HepG2 (cell line): ENCODE measurements around the gene TMEM174. TPM values are rescaled to one million over a fixed set of nuclear protein-coding genes. Genes with fewer than 3 reads are reported as not detected.

ENCODE experiments used
- ATAC-seq: fragments of 200-7000 bp; cut with Tn5 transposase; 3 replicates; pipeline ENCODE4 v1.9.1; 2020; ENCODE audit warnings: mild to moderate bottlenecking, moderate library complexity
- BruUV-seq: library from RNA; stranded (reverse); fragments of 400-500 nt; replicated peaks from 2 replicates; lab custom pipeline; 2021; lab: Mats Ljungman, UMichigan
- CTCF ChIA-PET: fragments of 300-600 bp; formaldehyde crosslinking; extraction: SDS; loops from one replicate; lab custom pipeline; 2021; ENCODE audit warnings: low total read pairs, inconsistent platforms, low intra/inter-chr PET ratio; lab: Yijun Ruan, JAX
- POLR2A ChIA-PET: fragments of 350-600 bp; sonication (Branson Sonifier 250); formaldehyde crosslinking; loops from one replicate; lab custom pipeline; 2020; ENCODE audit warnings: antibody characterized with exemption, inconsistent platforms; lab: Yijun Ruan, JAX
- DNase-seq: peaks from one replicate; pipeline ENCODE4 v3.0.0-alpha.2; 2015; ENCODE audit warnings: low spot score
- FAIRE-seq: peaks from 3 replicates; lab custom pipeline; 2011; peaks lifted over from hg19 to GRCh38; lab: Jason Lieb, UNC
- H2AFZ ChIP-seq: one replicate; pipeline ENCODE4 v1.6.1; 2011; ENCODE audit warnings: low read length, inconsistent platforms
- H3K27ac ChIP-seq: fragments of 300-600 bp; 3 replicates; pipeline ENCODE4 v1.8.0; 2011; ENCODE audit warnings: mixed run types, mild to moderate bottlenecking, mixed read lengths, low read length, inconsistent platforms; ENCODE audit not compliant: insufficient read depth; ENCODE audit errors: extremely low read length
- H3K27me3 ChIP-seq, 2 experiments: fragments of 200-600 bp in 1 of 2; 2 replicates in 1 of 2; 3 replicates in 1 of 2; pipeline versions ENCODE4 v1.6.0 to v1.8.0; 2011; ENCODE audit warnings: low read length in 2 of 2, mild to moderate bottlenecking in 2 of 2, moderate library complexity in 2 of 2, inconsistent platforms in 1 of 2; ENCODE audit not compliant: insufficient read depth in 2 of 2, control insufficient read depth in 1 of 2
- H3K36me3 ChIP-seq, 2 experiments: fragments of 200-600 bp in 1 of 2; replicated peaks in 1 of 2; 2 replicates in 1 of 2; 3 replicates in 1 of 2; pipeline versions ENCODE4 v1.5.1 to v1.8.0; 2011; ENCODE audit warnings: low read length in 2 of 2, inconsistent platforms in 1 of 2; ENCODE audit not compliant: insufficient read depth in 2 of 2, control insufficient read depth in 1 of 2
- H3K4me1 ChIP-seq: 2 replicates; pipeline ENCODE4 v1.5.1; 2012; ENCODE audit warnings: low read length, inconsistent platforms; ENCODE audit not compliant: insufficient read depth
- H3K4me2 ChIP-seq: 2 replicates; pipeline ENCODE4 v1.6.0; 2011; ENCODE audit warnings: low read depth, low read length, inconsistent platforms
- H3K4me3 ChIP-seq, 3 experiments: fragments of 200-600 bp in 1 of 3; sonication (generic), shearing (Covaris generic) in 1 of 3; replicated peaks in 1 of 3; 2 replicates each; pipeline ENCODE4 v1.5.1; 2011 to 2016; ENCODE audit warnings: low read length in 3 of 3, inconsistent platforms in 2 of 3, low read depth in 2 of 3, mild to moderate bottlenecking in 2 of 3, control low read depth in 1 of 3, mixed read lengths in 1 of 3; ENCODE audit not compliant: insufficient read depth in 1 of 3
- H3K79me2 ChIP-seq: one replicate; pipeline ENCODE4 v1.6.1; 2011; ENCODE audit warnings: low read length, inconsistent platforms; ENCODE audit not compliant: insufficient read depth
- H3K9ac ChIP-seq: 2 replicates; pipeline ENCODE4 v1.6.0; 2011; ENCODE audit warnings: mild to moderate bottlenecking, low read depth, low read length, inconsistent platforms; ENCODE audit not compliant: insufficient read depth
- H3K9me3 ChIP-seq: 2 replicates; pipeline ENCODE4 v1.5.1; 2012; ENCODE audit warnings: mild to moderate bottlenecking, low read length
- H4K20me1 ChIP-seq: 2 replicates; pipeline ENCODE4 v1.6.0; 2011; ENCODE audit warnings: inconsistent platforms, mild to moderate bottlenecking, low read length, moderate library complexity; ENCODE audit not compliant: insufficient read depth
- AKAP8 ChIP-seq: sonication (generic); formaldehyde crosslinking; IDR thresholded peaks from 2 replicates; pipeline ENCODE4 v1.5.1; 2020; ENCODE audit warnings: mild to moderate bottlenecking, missing genetic modification reagents
- GMEB1 ChIP-seq: sonication (generic); formaldehyde crosslinking; IDR thresholded peaks from 2 replicates; pipeline ENCODE4 v1.5.1; 2020; ENCODE audit warnings: missing genetic modification reagents, mild to moderate bottlenecking, borderline replicate concordance
- HNRNPH1 ChIP-seq: fragments of 200-400 bp; formaldehyde crosslinking; optimal IDR thresholded peaks from 2 replicates; pipeline ENCODE3; 2017; ENCODE audit warnings: mild to moderate bottlenecking, low read depth, low read length
- MAFK ChIP-seq, 2 experiments: IDR thresholded peaks in 1 of 2; conservative IDR thresholded peaks in 1 of 2; 2 replicates each; pipeline ENCODE4 v1.6.1; 2011; ENCODE audit warnings: improper control_type of control experiment in 2 of 2, low read length in 2 of 2
- NBN ChIP-seq: fragments of 450-650 bp; conservative IDR thresholded peaks from 2 replicates; pipeline ENCODE4 v1.6.1; 2017
- ONECUT2 ChIP-seq: sonication (generic); formaldehyde crosslinking; IDR thresholded peaks from 2 replicates; pipeline ENCODE4 v1.4.0; 2020; ENCODE audit warnings: missing genetic modification reagents
- PRDM10 ChIP-seq: sonication (generic); formaldehyde crosslinking; IDR thresholded peaks from 2 replicates; pipeline ENCODE4 v1.4.0; 2020; ENCODE audit warnings: low read depth, missing genetic modification reagents
- PRPF4 ChIP-seq: fragments of 200-400 bp; formaldehyde crosslinking; IDR thresholded peaks from 2 replicates; pipeline ENCODE4 v1.6.1; 2016; ENCODE audit warnings: low read length, low read depth; ENCODE audit not compliant: poor library complexity, severe bottlenecking
- SMAD9 ChIP-seq: sonication (generic); formaldehyde crosslinking; IDR thresholded peaks from 2 replicates; pipeline ENCODE4 v1.5.1; 2020; ENCODE audit warnings: mild to moderate bottlenecking, missing genetic modification reagents
- SNAPC2 ChIP-seq: sonication (generic); formaldehyde crosslinking; IDR thresholded peaks from 2 replicates; pipeline ENCODE4 v1.8.1; 2022; ENCODE audit warnings: mild to moderate bottlenecking, missing genetic modification reagents
- SP5 ChIP-seq: IDR thresholded peaks from 2 replicates; pipeline ENCODE4 v1.6.1; 2016; ENCODE audit warnings: low read depth, borderline replicate concordance
- SRY ChIP-seq: sonication (generic); formaldehyde crosslinking; IDR thresholded peaks from 2 replicates; pipeline ENCODE4 v1.8.0; 2022; ENCODE audit warnings: mild to moderate bottlenecking, missing genetic modification reagents
- ZNF280D ChIP-seq: sonication (generic); formaldehyde crosslinking; IDR thresholded peaks from 2 replicates; pipeline ENCODE4 v1.5.1; 2020; ENCODE audit warnings: mild to moderate bottlenecking, missing genetic modification reagents
- ZNF343 ChIP-seq: sonication (generic); formaldehyde crosslinking; IDR thresholded peaks from 2 replicates; pipeline ENCODE4 v1.4.0; 2020; ENCODE audit warnings: mild to moderate bottlenecking, missing genetic modification reagents
- ZNF382 ChIP-seq: sonication (generic); formaldehyde crosslinking; IDR thresholded peaks from 2 replicates; pipeline ENCODE4 v1.5.0; 2020; ENCODE audit warnings: missing genetic modification reagents, mild to moderate bottlenecking, borderline replicate concordance
- ZNF414 ChIP-seq: sonication (generic); formaldehyde crosslinking; IDR thresholded peaks from 2 replicates; pipeline ENCODE4 v1.5.0; 2020; ENCODE audit warnings: missing genetic modification reagents
- ZNF839 ChIP-seq: sonication (generic); formaldehyde crosslinking; IDR thresholded peaks from 2 replicates; pipeline ENCODE4 v1.4.0; 2020; ENCODE audit warnings: missing genetic modification reagents, mild to moderate bottlenecking, borderline replicate concordance
- WGBS: methylation state at CpG from one replicate; pipeline ENCODE4 v1.1.6; 2017; ENCODE audit warnings: low lambda C conversion rate; 5-methylcytosine and 5-hydroxymethylcytosine counted together
- in situ Hi-C: cut with HindIII; loops from 2 replicates; pipeline ENCODE4 v1.10.0; 2017; ENCODE audit warnings: low pct_unique_long_range_greater_than_20kb; ENCODE audit not compliant: extremely low pct_ligation_motif_present
- intact Hi-C: fragments of 100-400 bp; cut with micrococcal nuclease; formaldehyde crosslinking; loops from one replicate; pipeline ENCODE4 v1.10.0; 2022; ENCODE audit not compliant: unreplicated experiment
- polyA plus RNA-seq, 8 experiments: library from polyadenylated mRNA; depleted of rRNA in 3 of 8; stranded (reverse) in 7 of 8; unstranded in 1 of 8; fragments of >200 nt; fragmentation: Illumina TruSeq in 4 of 8; extraction: Trizol in 4 of 8; gene quantifications; 2 replicates each; pipeline versions ENCODE4 v1.2.1 to v1.2.3, GENCODE V29; 2011 to 2016; ENCODE audit warnings: low read depth in 4 of 8, missing spikeins in 1 of 8, mixed read lengths in 1 of 8; ENCODE audit not compliant: insufficient read depth in 1 of 8
- total RNA-seq, 5 experiments: library from RNA; depleted of rRNA; stranded (reverse); fragments of >200 nt; fragmentation: Illumina TruSeq; extraction: Trizol; gene quantifications; 2 replicates each; pipeline ENCODE4 v1.2.3, GENCODE V29; 2016; ENCODE audit warnings: low read depth in 1 of 5

Gene TMEM174
- total and polyA plus RNA-seq, 2 of the 13 experiments (the other 11 are each of a cell fraction or from before 2014, with no cell fraction given) = not detected

- Histone ChIP-seq H3K36me3 (no peaks in the 10 kb centered on the region), H3K27ac (no peak overlapping the region), H3K9me3 (no peaks in the 10 kb centered on the region), H2AFZ (no peak overlapping the region), H3K27me3 (peaks cover 1 to 17% of the 10 kb centered on the region in 2 experiments; a peak in 4 of 5 replicates), H3K4me1 (no peaks in the 10 kb centered on the region), H3K79me2 (no peaks in the 10 kb centered on the region), H3K4me3 (no peak overlapping the region), H4K20me1 (no peaks in the 10 kb centered on the region), H3K4me2 (no peak overlapping the region), H3K9ac (no peak overlapping the region)
- BruUV-seq = no TSS peak
- ChIA-PET POLR2A (no interaction called here), CTCF (no interaction called here)
- WGBS = 26% methylated on average over 3 of the region's 3 CpGs
- DNase-seq = no peak
- ATAC-seq = no peak
- in situ Hi-C loops (no loop called here), intact Hi-C loops (no loop called here)
- FAIRE-seq = no peak
- TF ChIP-seq GMEB1 (CRISPR knock-in tag) (no peak), NBN (no peak), ZNF414 (CRISPR knock-in tag) (no peak), SRY (CRISPR knock-in tag) (no peak), SP5 (CRISPR knock-in tag) (no peak), ZNF343 (CRISPR knock-in tag) (no peak), ZNF280D (CRISPR knock-in tag) (no peak), ONECUT2 (CRISPR knock-in tag) (no peak), AKAP8 (CRISPR knock-in tag) (no peak), MAFK (conservative IDR thresholded peaks at IDR 0.05 in 1 of 2, IDR thresholded peaks at IDR 0.05 in 1 of 2; ENCODE audit: low read length in 2 of 2) (no peak), HNRNPH1 (no peak), ZNF382 (CRISPR knock-in tag) (no peak), ZNF839 (CRISPR knock-in tag) (no peak), SNAPC2 (CRISPR knock-in tag) (no peak), SMAD9 (CRISPR knock-in tag) (no peak), PRPF4 (no peak), PRDM10 (CRISPR knock-in tag) (no peak)
These were observed 33.5 kb upstream of the TMEM174 start for GRCh38 chr5:73139485-73139884.
